OCI-LY1 (cell line): ENCODE results near the gene GRK6.

Source experiments
- H2AFZ ChIP-seq: fragments of 200-600 bp; sonication (generic), shearing (Covaris generic); 2 replicates; pipeline ENCODE4 v1.6.0; 2014; ENCODE audit warnings: antibody characterized with exemption, mild to moderate bottlenecking, low read length
- H3F3A ChIP-seq: fragments of 200-600 bp; sonication (generic), shearing (Covaris generic); 2 replicates; pipeline ENCODE4 v1.6.0; 2014; ENCODE audit warnings: mild to moderate bottlenecking, antibody characterized with exemption, low read length, moderate library complexity; ENCODE audit not compliant: insufficient read depth
- H3K27ac ChIP-seq: fragments of 200-600 bp; sonication (generic); 2 replicates; pipeline ENCODE4 v1.5.1; 2014; ENCODE audit warnings: low read length, mixed run types, mild to moderate bottlenecking, low read depth; ENCODE audit not compliant: poor library complexity, severe bottlenecking
- H3K27me3 ChIP-seq: fragments of 200-600 bp; sonication (generic); 2 replicates; pipeline ENCODE4 v1.6.0; 2014; ENCODE audit warnings: antibody characterized with exemption, mild to moderate bottlenecking, low read length, moderate library complexity; ENCODE audit not compliant: insufficient read depth
- H3K36me3 ChIP-seq: fragments of 200-600 bp; sonication (generic); 2 replicates; pipeline ENCODE4 v1.6.1; 2014; ENCODE audit warnings: mild to moderate bottlenecking, antibody characterized with exemption, low read length, moderate library complexity, mixed read lengths; ENCODE audit not compliant: insufficient read depth
- H3K4me1 ChIP-seq: fragments of 200-600 bp; sonication (generic); 2 replicates; pipeline ENCODE4 v1.5.1; 2014; ENCODE audit warnings: mild to moderate bottlenecking, low read length, moderate library complexity; ENCODE audit not compliant: insufficient read depth, severe bottlenecking
- H3K4me2 ChIP-seq: fragments of 200-600 bp; sonication (generic), shearing (Covaris generic); 2 replicates; pipeline ENCODE4 v1.6.1; 2014; ENCODE audit warnings: low read length
- H3K4me3 ChIP-seq: fragments of 200-600 bp; sonication (generic); 2 replicates; pipeline ENCODE4 v1.5.1; 2014; ENCODE audit warnings: low read length, low read depth, mild to moderate bottlenecking, mixed read lengths; ENCODE audit not compliant: poor library complexity, severe bottlenecking
- H3K79me2 ChIP-seq: fragments of 200-600 bp; shearing (Covaris generic); 2 replicates; pipeline ENCODE4 v1.6.1; 2016; ENCODE audit warnings: mixed run types, low read length, mixed read lengths; ENCODE audit not compliant: insufficient read depth
- H3K9ac ChIP-seq: fragments of 200-600 bp; sonication (generic), shearing (Covaris generic); 2 replicates; pipeline ENCODE4 v1.6.1; 2014; ENCODE audit warnings: mild to moderate bottlenecking, low read length, mixed read lengths
- H3K9me2 ChIP-seq: fragments of 200-600 bp; sonication (generic), shearing (Covaris generic); 2 replicates; pipeline ENCODE4 v1.6.1; 2014; ENCODE audit warnings: low read depth, mild to moderate bottlenecking, low read length, mixed read lengths
- H3K9me3 ChIP-seq: fragments of 200-600 bp; shearing (Covaris generic); 2 replicates; pipeline ENCODE4 v1.6.1; 2014; ENCODE audit warnings: low read length, mixed read lengths
- H4K20me1 ChIP-seq: fragments of 200-600 bp; sonication (generic), shearing (Covaris generic); 2 replicates; pipeline ENCODE4 v1.6.0; 2016; ENCODE audit warnings: mild to moderate bottlenecking, low read length; ENCODE audit not compliant: insufficient read depth
- EZH2 ChIP-seq: fragments of 200-600 bp; sonication (generic), shearing (Covaris generic); IDR thresholded peaks from 2 replicates; pipeline ENCODE4 v1.8.0; 2017; ENCODE audit warnings: borderline replicate concordance, mixed run types, mild to moderate bottlenecking, antibody characterized with exemption, low read length, moderate library complexity, mixed read lengths
- TF ChIP-seq, protein P1 (sequence below): fragments of 200-600 bp; sonication (generic), shearing (Covaris generic); IDR thresholded peaks from 2 replicates; pipeline ENCODE4 v1.5.1; 2017; ENCODE audit warnings: mild to moderate bottlenecking, antibody characterized with exemption, low read length, moderate library complexity, mixed read lengths

Gene GRK6

DNA sequence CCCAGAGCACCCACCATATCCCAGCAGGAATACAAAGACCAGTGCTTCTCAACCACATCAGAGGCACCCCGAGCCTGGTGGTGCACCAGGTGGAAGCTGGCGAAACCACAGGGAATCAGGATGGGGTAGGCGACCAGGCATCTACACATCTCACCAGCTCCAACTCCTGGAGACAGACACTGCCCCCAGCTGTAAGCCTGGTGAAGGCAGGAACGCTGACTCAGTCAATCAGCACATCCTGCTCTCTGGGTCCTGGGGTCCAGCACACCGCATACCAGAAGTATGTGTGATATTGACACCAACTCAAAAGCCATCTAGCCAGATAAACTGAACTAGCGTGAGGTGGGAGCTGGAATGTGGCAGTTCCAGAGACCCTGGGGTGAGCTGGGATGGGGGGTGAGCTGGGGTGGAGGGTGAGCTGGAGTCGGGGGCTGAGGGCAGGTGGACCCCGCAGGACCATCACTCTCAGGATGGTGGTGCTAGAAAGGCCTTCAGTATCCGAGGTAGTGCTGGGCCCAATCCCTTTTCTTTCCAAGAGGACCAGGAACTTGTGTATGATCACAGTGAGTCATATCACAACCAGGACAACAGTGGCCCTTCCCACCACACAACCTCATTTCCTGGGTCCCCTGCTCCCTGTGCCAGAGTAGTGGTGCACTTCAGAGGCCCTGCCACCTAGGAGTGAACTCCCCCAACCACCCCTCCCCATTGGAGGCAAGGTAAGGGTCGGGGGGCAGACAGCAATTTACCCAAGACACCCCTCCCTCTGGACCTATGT lies 44.5 kb downstream of the GRK6 start:
- Histone ChIP-seq H3K9me3 (no peaks in the 10 kb centered on the region), H3K9me2 (no peaks in the 10 kb centered on the region), H3K4me1 (peaks cover 27% of the 10 kb centered on the region), H4K20me1 (no peaks in the 10 kb centered on the region), H3K4me2 (peak overlapping the region; percentile 85; the same call in 1 of the 2 replicates), H3K4me3 (no peak overlapping the region), H3K79me2 (no peaks in the 10 kb centered on the region), H3F3A (no peaks in the 10 kb centered on the region), H3K36me3 (peaks cover 46% of the 10 kb centered on the region), H3K9ac (no peak overlapping the region; the same call in 1 of the 2 replicates), H3K27me3 (no peaks in the 10 kb centered on the region), H2AFZ (no peak overlapping the region), H3K27ac (peak overlapping the region; percentile 68)
- TF ChIP-seq, protein P1, sequence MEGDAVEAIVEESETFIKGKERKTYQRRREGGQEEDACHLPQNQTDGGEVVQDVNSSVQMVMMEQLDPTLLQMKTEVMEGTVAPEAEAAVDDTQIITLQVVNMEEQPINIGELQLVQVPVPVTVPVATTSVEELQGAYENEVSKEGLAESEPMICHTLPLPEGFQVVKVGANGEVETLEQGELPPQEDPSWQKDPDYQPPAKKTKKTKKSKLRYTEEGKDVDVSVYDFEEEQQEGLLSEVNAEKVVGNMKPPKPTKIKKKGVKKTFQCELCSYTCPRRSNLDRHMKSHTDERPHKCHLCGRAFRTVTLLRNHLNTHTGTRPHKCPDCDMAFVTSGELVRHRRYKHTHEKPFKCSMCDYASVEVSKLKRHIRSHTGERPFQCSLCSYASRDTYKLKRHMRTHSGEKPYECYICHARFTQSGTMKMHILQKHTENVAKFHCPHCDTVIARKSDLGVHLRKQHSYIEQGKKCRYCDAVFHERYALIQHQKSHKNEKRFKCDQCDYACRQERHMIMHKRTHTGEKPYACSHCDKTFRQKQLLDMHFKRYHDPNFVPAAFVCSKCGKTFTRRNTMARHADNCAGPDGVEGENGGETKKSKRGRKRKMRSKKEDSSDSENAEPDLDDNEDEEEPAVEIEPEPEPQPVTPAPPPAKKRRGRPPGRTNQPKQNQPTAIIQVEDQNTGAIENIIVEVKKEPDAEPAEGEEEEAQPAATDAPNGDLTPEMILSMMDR: no peak
- no peak for TF ChIP-seq EZH2

DNA sequence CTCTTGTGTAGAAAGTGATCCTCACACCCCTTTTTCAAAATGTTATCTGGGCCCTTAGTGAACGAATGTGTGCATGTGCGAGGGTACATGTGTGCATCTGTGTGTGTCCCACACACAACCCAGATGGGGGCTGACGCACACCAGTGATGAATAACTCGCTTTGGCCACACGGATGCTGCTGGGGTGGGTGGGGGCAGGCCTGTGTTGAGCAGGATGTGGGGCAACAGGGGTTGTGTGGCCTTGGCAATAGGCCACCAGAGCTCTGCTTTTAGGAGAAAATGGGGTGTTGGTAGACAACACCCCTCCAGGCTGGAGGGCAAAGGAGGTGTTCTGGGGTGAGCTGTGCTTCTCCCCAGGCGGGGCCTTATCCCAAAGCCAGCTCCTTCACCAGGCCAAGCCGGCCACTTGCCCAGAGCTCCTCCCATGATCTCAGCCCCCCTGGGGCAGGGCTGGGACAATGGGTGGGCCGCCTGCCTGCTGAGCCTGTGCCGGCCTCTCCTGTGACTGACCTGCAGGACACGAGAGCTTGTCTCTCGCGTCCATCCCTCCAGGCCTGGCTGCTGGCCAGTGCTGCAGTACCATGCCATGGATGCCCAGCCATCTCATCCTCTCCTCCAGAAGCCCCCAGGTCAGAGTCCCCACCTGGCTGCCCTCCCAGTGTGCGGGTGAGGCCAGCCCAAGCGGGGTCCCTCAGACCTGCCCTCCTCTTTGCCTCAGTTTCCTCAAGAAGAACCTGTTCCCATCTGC lies 45.3 kb downstream of the GRK6 start:
- Histone ChIP-seq H4K20me1 (no peaks in the 10 kb centered on the region), H2AFZ (no peak overlapping the region), H3K79me2 (no peaks in the 10 kb centered on the region), H3F3A (no peaks in the 10 kb centered on the region), H3K9ac (peak overlapping the region; percentile 84), H3K36me3 (peaks cover 37% of the 10 kb centered on the region), H3K4me2 (peak overlapping the region; percentile 85), H3K27me3 (no peaks in the 10 kb centered on the region), H3K9me3 (no peaks in the 10 kb centered on the region), H3K4me3 (peak overlapping the region; percentile 82), H3K27ac (peak overlapping the region; percentile 68), H3K9me2 (no peaks in the 10 kb centered on the region), H3K4me1 (peaks cover 27% of the 10 kb centered on the region)
- no peak for TF ChIP-seq EZH2
- TF ChIP-seq, protein P1: no peak

DNA sequence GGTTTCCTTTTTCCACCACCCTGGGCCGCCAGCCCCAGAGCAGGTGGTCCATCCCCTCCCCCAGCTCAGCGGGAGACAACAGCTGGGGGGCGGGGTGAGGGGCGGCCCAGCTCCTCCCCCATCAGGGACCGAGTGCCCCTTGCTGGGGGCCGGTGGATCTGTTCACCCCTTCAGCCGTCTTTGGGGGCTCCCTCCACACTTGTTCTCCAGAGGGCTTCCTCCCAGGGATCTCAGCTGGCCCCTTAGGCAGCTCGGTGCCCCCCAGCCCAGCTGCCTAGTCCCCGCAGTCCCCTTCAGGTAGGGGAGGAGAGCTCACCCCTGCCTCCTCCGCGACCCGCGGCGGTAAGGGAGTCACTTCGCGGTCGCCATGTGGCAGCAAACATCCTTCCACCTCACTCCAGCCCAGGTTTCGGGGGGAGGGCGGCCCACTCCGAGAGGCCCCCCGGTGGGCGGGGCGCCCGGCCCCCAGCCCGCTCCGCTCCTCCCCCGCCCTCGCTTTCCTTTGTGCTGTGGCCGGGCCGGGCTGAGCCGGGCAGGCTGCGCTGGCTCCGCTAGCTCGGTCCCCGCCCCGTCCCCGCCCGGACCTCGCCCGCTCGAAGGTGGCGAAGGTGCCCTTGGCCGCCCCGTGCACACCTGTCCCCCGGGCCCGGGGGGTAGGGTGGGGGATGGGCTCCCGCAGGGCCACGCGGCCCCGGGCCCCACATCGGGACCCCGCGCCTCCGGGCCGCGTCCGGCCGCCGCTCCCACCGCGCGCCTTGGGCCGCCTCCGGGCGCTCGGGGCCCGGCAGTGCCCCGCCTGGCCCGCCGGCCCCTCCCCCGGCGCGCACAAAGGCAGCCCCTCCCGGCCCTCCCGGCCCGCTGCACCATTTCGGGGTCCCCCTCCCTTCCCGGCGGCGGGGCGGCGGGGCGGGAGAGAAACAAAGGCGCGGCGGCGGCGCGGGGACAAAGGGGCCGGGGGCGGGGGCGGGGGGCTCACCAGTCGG lies 46.3 kb downstream of the GRK6 start:
- TF ChIP-seq, protein P1: peak; percentile 8; the same call in 1 of the 2 replicates
- TF ChIP-seq EZH2: no peak
- H3K27ac ChIP-seq: peak overlapping the region; percentile 68
- no peaks in the 10 kb centered on the region for H4K20me1 ChIP-seq
- peak overlapping the region; percentile 82 for H3K4me3 ChIP-seq
- no peaks in the 10 kb centered on the region for H3K79me2 ChIP-seq
- H3K27me3 ChIP-seq: no peaks in the 10 kb centered on the region
- H2AFZ ChIP-seq: no peak overlapping the region
- H3K4me2 ChIP-seq: peak overlapping the region; percentile 85
- peak overlapping the region; percentile 84 for H3K9ac ChIP-seq
- peaks cover 28% of the 10 kb centered on the region for H3K36me3 ChIP-seq
- H3K9me3 ChIP-seq: no peaks in the 10 kb centered on the region
- H3K4me1 ChIP-seq: peaks cover 27% of the 10 kb centered on the region
- H3F3A ChIP-seq: no peaks in the 10 kb centered on the region
- H3K9me2 ChIP-seq: no peaks in the 10 kb centered on the region
